GM12801 (cell line): ENCODE measurements around the gene CDH13.

Source experiments
- TF ChIP-seq, protein P1 (sequence below): IDR thresholded peaks from one replicate; pipeline ENCODE4 v1.5.1; 2011; ENCODE audit warnings: control low read depth; ENCODE audit not compliant: insufficient read length; ENCODE audit errors: extremely low read depth

The CDH13 gene

GRCh38 chr16:82653550-82654511, 27.1 kb downstream of the CDH13 start:
- TF ChIP-seq, protein P1, sequence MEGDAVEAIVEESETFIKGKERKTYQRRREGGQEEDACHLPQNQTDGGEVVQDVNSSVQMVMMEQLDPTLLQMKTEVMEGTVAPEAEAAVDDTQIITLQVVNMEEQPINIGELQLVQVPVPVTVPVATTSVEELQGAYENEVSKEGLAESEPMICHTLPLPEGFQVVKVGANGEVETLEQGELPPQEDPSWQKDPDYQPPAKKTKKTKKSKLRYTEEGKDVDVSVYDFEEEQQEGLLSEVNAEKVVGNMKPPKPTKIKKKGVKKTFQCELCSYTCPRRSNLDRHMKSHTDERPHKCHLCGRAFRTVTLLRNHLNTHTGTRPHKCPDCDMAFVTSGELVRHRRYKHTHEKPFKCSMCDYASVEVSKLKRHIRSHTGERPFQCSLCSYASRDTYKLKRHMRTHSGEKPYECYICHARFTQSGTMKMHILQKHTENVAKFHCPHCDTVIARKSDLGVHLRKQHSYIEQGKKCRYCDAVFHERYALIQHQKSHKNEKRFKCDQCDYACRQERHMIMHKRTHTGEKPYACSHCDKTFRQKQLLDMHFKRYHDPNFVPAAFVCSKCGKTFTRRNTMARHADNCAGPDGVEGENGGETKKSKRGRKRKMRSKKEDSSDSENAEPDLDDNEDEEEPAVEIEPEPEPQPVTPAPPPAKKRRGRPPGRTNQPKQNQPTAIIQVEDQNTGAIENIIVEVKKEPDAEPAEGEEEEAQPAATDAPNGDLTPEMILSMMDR = no peak

GRCh38 chr16:82655072-82655714, 28.4 kb downstream of the CDH13 start:
- TF ChIP-seq, protein P1 = no peak

DNA sequence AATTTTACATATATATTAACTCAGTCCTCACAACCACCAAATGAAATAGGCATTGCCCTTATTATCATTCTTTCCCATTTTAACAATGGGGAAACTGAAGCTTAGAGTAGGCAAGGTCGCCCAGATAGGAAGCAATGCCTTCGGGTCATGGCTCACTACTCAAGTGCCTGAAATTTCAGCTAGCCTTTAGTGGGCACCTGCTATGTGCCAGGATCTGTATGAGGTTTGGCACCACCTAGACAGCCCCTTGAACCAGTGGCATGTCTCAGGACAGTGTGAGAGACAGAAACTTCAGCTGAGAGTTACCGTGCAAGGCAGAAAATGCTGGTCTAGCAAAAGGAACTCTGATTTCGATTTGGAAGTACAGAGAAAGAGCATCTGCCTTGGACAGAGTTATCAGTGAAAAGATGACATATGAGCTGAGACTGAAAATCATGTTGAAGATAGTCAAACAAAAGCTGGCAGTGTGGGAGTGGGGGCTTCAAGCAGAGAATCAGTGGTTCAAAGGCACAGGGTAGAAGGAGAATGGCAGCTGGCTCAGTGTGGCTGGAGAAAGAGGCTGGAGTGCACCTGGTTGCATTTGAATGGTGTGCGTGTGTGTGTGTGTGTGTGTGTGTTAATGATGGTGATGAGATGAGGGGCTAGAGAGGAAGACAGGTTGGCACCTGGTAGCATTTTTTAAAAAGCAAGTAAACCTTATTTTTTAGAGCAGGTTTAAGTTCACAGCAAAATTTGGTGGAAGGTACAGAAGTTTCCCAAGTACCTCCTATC, 29.1 kb downstream of the CDH13 start:
- TF ChIP-seq, protein P1 = no peak

DNA sequence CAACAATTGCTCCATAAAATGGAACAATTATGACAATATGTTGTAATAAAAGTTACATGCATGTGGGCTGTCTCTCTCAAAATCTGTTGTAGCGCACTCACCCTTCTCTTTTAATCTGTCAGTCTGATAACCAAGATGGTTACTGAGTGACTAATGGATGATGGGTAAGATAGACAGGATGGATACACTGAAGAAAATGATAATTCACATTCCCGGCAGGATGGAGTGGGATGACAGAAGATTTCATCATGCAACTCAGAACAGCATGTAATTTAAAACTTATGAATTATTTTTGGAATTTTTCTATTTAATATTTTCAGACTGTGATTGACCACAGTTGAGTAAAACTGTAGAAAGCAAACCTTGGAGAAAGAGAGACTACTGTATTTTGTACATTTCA, 30.5 kb downstream of the CDH13 start:
- TF ChIP-seq, protein P1 = no peak

GRCh38 chr16:82657786-82658185, 31.0 kb downstream of the CDH13 start:
- TF ChIP-seq, protein P1 = no peak

DNA sequence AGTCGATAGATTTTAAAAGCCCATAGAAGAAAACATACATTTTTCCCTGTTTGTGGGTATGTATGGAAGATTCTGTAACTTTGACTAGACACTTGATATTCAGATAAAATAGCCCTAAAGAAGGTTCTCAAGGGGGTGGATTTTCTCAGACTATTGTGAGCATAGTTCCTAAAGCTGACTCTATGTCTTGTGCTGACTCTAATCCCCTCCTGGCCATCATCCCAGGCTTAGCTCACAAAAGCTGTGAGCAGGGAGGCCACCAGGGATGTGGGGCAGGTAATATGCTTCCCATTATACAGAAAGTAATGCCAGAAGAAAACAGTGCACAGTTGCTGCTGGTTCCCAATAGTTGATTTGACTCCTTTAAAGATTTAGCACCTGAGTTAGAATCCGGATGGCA, 32.0 kb downstream of the CDH13 start:
- TF ChIP-seq, protein P1 = no peak
